Camera-type eye (tissue), 1 donor: ENCODE results near the gene CASTOR2. TPM values are rescaled to one million over a fixed set of nuclear protein-coding genes. Genes with fewer than 3 reads are reported as not detected.

Source experiments
- total RNA-seq: library from RNA; depleted of rRNA; stranded (reverse); fragments of >200 nt; gene quantifications from one replicate; pipeline ENCODE4 v1.2.3, GENCODE V29; 2014

CASTOR2 gene
- 36.3 TPM for total RNA-seq

GRCh38 chr7:74964511-74965119, at the start of gene CASTOR2:
Gene CASTOR2, plus strand, starts transcription at chr7:74964705. Its CDS starts 281 bp downstream, at chr7:74964986.

Other genes starting within 250 kb of the CASTOR2 start
- 1.6 TPM for gene NCF1, start 190.7 kb upstream of the CASTOR2 start, total RNA-seq
- gene GTF2IRD2, start 113.1 kb upstream of the CASTOR2 start, total RNA-seq = 25.9 TPM
- 47.8 TPM for gene RCC1L, start 109.1 kb downstream of the CASTOR2 start, total RNA-seq
- gene GTF2IRD2B, start 127.9 kb downstream of the CASTOR2 start, total RNA-seq = 107 TPM